Measurements from ENCODE around the gene HIPK4. TPM values are rescaled to one million over a fixed set of nuclear protein-coding genes. Genes with fewer than 3 reads are reported as not detected.

HIPK4 gene
- total and polyA plus RNA-seq, 2 of the 8 experiments (the other 6 are each of a cell fraction or from before 2014, with no cell fraction given): 0.15 to 0.57 TPM

DNA sequence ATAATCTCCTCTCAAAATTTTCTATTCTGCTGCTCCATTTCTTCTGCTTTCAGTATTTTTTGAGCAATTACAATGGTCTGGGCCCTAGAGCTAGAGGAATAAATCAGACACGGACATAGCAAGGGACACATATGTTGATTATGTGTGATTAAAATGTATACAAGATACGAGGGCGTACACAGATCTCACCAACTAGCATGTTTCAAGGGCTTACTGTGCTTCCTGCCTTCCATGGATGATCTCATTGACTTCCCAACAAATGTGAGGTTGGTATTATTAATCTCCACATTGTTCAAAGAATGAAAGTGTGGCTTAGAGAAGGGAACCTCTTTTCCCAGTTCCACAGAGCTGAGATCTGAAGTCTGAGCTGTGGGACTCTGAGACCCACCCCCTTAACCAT is 32.3 kb downstream of the HIPK4 start:
- Histone ChIP-seq H4K8ac (ENCODE audit: extremely low read depth, insufficient read depth, low read length) (no peak overlapping the region), H3K23ac (ENCODE audit: insufficient read length) (no peak overlapping the region), H3K79me1 (ENCODE audit: low read depth, low read length) (no peaks in the 10 kb centered on the region; the same call in 1 of the 2 replicates), H2BK20ac (ENCODE audit: low read length) (no peak overlapping the region), H3K4me2 (ENCODE audit: insufficient read depth in 1 of 2, low read depth in 2 of 2, low read length in 2 of 2) (no peak overlapping the region), H3K14ac (ENCODE audit: insufficient read length) (no peak overlapping the region), H3K4me1 (replicated peaks in 1 of 4; ENCODE audit: control insufficient read depth in 3 of 4, insufficient read depth in 4 of 4, low read length in 3 of 4) (no peaks in the 10 kb centered on the region; a peak in 1 of 7 replicates), H3K56ac (replicated peaks; ENCODE audit: insufficient read length, low read depth, low read length) (no peak overlapping the region), H3K18ac (ENCODE audit: extremely low read depth, low read length) (no peak overlapping the region), H4K20me1 (replicated peaks in 1 of 2; ENCODE audit: control insufficient read depth in 1 of 2, insufficient read depth in 2 of 2, low read length in 2 of 2) (peaks cover 0 to 6% of the 10 kb centered on the region in 2 experiments), H3K79me2 (ENCODE audit: control insufficient read depth in 1 of 2, insufficient read depth in 2 of 2, low read length in 2 of 2) (no peaks in the 10 kb centered on the region), H4K91ac (replicated peaks; ENCODE audit: insufficient read length, low read length) (no peak overlapping the region), H3K4me3 (ENCODE audit: extremely low read depth in 1 of 4, insufficient read depth in 2 of 4, low read depth in 3 of 4, low read length in 4 of 4) (no peak overlapping the region), H2BK5ac (ENCODE audit: low read depth, low read length) (no peak overlapping the region), H3K36me3 (ENCODE audit: control insufficient read depth in 2 of 4, insufficient read depth in 4 of 4, low read length in 3 of 4) (no peaks in the 10 kb centered on the region), H2AFZ (ENCODE audit: low read length) (no peak overlapping the region), H2BK15ac (ENCODE audit: low read length) (no peak overlapping the region), H3K9me3 (ENCODE audit: insufficient read depth in 2 of 2, low read depth in 1 of 2, low read length in 1 of 2) (no peaks in the 10 kb centered on the region), H4K5ac (ENCODE audit: insufficient read length, low read depth, low read length) (no peak overlapping the region), H3K27me3 (replicated peaks in 1 of 4; ENCODE audit: control insufficient read depth in 3 of 4, extremely low read depth in 1 of 4, insufficient read depth in 3 of 4, low read length in 3 of 4) (no peaks in the 10 kb centered on the region), H3K9ac (replicated peaks in 1 of 4; ENCODE audit: extremely low read depth in 1 of 4, low read depth in 3 of 4, low read length in 3 of 4) (no peak overlapping the region), H3K23me2 (ENCODE audit: low read depth, low read length) (no peaks in the 10 kb centered on the region), H2AK5ac (ENCODE audit: low read depth, low read length) (no peak overlapping the region), H2BK12ac (ENCODE audit: low read depth, low read length) (no peak overlapping the region), H2BK120ac (replicated peaks; ENCODE audit: low read depth, low read length) (no peak overlapping the region), H3K27ac (ENCODE audit: low read depth, low read length) (no peak overlapping the region), H3K4ac (replicated peaks; ENCODE audit: insufficient read length, low read depth, low read length) (no peak overlapping the region)
- ChIA-PET POLR2A (ENCODE audit: partially characterized antibody) (interaction anchor here (1.0 kb wide), 1 partner anchor 13 kb away, joined by 4 read pairs; no protein-coding TSS in a partner anchor), CTCF (ENCODE audit: partially characterized antibody) (interaction anchor here (0.6 to 1.9 kb wide), 3 partner anchors 9 to 93 kb away, joined by 3 to 6 read pairs (median 5); no protein-coding TSS in a partner anchor)
- TF ChIP-seq CREB1 (IDR thresholded peaks at IDR 0.05) (no peak), POLR2A (IDR thresholded peaks at IDR 0.05; ENCODE audit: control extremely low read depth in 1 of 2, low read depth in 2 of 2, low read length in 2 of 2) (no peak)
- no peak for DNase-seq (ENCODE audit: low read depth in 1 of 2, low spot score in 2 of 2)
- 84% methylated on average over 3 of the region's 3 CpGs; no CpG with 5 or more reads in 1 of the 2 experiments for WGBS, 2 experiments (ENCODE audit: extremely low coverage in 1 of 2, insufficient coverage in 1 of 2, insufficient read length in 1 of 2, insufficient replicate concordance in 2 of 2, low coverage in 1 of 2, low lambda C conversion rate in 2 of 2, missing lambda C conversion rate in 1 of 2)
- no peak for FAIRE-seq

All from H1 (cell line).